HG02943 (cell line): ENCODE results near the gene MED14.
"Not testable (repeated sequence)": the region's sequence is repeated elsewhere in the genome, so short reads cannot be mapped to it uniquely, and the experiment has no call there.

Experiments used
- ATAC-seq: cut with Tn5 transposase; IDR thresholded peaks from one replicate; pipeline ENCODE4 v1.9.1; 2021; ENCODE audit warnings: mild to moderate bottlenecking, low read depth, moderate library complexity; ENCODE audit not compliant: unreplicated experiment

MED14 gene

DNA sequence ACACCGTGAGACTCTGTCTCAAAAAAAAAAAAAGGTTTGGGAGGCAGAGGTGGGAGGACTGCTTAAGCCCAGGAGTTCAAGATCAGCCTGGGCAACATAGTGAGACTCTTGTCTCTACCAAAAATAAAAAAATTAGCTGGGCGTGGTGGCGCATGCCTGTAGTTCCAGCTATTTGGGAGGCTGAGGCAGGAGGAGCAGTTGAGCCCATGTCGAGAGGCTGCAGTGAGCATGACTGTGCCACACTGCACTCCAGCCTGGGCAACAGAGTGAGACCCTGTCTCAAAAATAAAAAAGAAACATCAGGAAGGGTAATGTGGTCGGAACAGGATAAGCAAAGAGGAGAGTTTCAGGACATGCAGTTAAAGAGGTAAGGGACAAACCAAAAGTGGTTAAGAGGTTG is 2.8 kb downstream of the MED14 start:
- ATAC-seq = not testable (repeated sequence)

DNA sequence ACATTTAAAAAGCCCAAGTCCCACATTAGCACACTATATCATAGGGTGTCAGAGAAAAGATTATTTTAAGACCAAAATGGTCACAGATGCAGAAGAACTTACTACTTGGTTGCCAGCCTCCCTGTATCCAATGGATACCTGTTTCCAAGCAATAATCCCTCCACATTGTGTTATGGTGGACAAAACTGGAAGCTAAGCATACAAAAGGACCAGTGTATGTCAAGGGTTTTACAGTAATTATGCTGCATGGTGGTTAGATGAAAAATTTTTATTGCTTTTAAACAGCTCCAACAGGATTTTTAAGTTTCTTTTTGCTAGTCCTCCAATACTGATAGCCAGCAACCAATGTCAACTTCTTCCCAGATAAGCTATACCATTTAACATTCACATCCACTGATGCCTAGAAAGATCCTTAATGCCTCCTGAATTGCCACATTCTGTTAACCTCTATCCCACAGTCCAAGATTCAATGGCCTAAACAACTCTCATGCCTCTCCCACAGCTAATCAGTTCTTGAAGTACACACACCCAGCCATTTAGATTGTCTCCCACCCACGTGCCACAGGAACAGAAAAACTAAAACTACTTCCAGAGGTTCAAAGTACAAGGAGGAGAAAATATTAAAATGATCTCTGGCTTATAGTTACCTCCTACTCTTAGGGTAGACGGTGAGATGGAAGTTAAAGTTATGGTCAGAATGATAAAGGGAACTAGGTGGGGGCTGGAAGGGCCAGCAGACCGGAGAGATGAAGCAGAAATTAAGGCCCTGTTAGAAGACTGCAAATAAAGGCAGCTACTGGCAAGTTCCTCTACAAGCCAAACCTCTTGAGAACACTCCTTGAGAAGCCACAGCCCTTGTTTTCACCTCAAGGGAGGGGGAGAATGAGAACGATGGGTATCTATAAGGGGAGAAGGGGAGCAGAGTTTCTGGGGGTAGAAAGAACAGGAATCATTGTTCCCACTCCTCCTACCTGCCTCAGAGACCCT is 5.5 kb downstream of the MED14 start:
- no peak for ATAC-seq

DNA sequence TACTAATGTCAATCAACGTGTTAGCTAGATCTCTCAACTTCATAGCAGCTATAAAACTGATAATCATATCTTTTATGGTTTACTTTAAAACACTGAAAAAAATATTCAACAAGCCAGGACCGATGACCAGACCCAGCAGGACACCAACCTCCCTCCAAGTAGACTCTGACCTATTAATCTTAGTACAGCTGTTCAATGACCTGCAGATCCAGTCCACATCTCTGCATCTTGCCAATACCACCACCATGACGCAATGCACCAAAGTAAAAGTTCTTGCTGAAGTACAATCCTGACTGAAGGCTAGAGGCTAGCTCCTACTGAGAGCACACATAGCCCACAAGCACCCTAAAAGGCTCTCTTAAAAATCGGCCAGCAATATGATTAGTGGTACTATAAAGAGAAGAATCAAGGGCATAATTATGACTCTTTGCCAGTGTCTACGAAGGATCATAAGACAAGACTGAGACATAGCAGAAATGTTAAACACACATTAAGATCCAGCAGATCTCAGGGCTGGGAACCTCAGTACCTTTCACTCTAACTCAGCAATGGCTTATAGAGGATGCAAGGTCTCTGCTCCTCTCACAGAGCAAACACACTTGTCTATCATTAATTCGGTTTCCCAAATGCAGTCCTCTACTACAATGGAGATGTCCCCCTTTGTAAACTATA is 7.6 kb downstream of the MED14 start:
- no peak for ATAC-seq

DNA sequence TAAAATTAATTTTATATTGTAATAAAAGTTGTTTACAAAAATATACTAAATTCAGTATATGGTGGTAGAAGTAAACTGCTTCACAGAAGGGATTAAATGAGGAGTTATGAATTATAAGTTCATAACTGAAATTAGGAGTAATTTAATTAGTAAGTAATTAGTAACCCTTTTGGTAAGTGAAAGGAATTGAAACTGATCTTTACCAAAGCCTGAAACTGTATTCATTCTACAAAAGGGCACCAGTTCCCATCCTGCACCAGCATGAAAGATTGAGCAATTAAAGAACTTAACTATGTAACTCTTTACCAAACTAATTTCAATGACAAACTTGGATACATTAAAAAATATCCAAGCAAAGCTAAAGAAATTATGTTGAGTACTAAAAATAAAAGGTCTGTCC is 8.2 kb downstream of the MED14 start:
- ATAC-seq = no peak

DNA sequence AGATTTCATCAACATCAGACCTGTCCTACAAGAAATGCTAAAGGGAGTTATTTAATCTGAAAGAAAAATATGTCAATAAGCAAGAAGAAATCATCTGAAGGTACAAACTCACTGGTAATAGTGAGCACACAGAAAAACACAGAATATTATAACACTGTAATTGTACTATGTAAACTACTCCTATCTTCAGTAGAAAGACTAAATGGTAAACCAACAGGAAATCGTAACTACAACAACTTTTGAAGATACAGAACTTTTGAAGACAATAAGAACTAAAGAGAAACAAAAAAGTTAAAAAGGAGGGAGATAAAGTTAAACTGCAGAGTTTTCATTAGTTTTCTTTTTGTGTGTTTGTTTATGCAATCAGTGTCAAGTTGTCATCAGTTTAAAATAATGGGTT is 12.4 kb downstream of the MED14 start:
- ATAC-seq = no peak

DNA sequence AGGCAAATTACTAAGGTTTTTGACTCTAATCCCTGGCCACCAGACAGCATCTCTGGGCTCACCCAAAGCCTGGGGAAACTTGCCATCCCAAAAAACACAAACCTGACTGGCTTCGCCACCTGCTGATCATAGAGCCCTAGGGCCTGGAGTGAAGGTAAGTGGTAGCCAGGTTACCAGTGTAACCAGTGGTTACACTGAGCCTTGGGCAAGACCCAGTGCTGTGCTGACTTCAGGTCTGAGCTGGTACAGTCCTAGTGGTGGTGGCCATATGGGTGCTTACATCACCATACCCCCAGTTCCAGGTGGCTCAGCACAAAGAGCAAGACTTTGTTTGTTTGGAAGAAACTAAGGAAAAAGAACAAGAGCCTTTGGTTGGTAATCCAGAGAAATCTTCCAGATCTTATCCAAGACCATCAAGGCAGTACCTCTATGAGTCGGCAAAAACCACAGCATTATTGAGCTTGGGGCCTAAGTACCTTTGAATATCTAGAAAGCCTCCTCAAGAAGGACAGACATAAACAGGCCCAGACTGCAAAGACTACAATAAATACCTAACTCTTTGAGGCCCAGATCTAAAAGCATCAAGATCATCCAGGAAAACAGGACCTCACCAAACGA is 13.7 kb downstream of the MED14 start:
- no peak for ATAC-seq

DNA sequence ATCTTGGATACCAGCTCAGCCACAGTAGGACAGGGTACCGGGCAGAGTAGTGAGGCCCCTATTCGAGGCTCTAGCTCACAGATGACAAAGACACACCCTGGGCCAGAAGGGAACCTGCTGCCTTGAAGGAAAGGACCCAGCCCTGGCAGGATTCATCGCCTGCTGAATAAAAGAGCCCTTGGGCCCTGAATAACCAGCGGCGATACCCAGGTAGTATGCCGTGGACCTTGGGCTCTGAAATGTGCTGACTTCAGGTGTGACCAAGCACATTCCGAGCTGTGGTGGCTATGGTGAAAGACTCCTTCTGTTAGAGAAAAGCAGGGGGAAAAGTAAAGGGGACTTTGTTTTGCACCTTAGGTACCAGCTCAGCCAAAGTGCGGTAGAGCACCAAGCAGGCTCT is 14.6 kb downstream of the MED14 start:
- no peak for ATAC-seq

DNA sequence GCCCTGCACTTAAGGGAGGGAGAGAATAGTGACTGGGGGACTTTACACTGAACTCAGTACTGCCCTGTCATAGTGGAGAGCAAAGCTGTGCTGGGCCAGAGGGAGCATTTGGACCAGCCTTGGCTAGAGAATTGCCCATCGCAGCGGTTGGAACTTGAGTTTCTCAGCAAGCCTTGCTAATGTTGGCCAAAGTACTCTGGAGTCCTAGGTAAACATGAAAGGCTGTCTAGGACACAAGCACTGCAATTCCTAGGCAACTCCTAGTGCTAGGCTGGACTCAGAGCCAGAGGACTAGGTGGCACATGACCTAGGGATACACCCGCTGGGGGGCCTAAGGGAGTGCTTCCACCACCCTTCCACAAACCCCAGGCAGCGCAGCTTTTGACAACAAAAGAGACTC is 15.0 kb downstream of the MED14 start:
- no peak for ATAC-seq

DNA sequence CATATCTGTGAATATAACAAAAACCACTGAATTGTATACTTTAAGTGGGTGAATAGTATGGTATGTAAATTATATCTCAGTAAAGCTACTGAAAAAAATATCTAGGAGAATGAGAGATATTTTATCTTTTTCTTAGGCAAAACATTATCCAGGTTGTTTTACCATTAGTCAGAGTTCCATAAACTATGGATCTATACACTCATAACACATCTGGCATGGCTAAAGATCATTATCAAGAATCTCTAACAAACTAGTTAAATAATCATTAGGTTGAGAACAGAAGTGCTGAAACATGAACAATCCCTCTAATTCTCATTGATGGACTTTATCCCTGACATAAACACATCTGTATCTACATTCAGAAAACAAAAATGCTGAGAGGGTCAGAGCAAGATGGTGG is 15.6 kb downstream of the MED14 start:
- no peak for ATAC-seq

DNA sequence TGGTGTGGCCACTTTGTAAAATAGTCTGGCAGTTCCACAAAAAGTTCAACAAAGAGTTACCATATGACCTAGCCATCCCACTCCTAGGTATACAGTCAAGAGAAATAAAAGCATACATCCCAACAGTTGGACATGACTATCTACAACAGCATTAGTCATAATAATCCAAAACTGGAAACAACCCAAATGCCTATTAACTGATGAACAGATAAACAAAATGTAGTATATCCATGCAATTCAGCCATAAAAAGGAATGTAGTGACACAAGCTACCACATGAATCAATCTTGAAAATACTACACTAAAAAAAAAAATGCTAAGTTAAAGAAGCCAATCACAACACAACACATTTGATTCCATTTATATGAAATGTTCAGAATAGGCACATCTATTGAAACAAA is 16.1 kb downstream of the MED14 start:
- no peak for ATAC-seq

DNA sequence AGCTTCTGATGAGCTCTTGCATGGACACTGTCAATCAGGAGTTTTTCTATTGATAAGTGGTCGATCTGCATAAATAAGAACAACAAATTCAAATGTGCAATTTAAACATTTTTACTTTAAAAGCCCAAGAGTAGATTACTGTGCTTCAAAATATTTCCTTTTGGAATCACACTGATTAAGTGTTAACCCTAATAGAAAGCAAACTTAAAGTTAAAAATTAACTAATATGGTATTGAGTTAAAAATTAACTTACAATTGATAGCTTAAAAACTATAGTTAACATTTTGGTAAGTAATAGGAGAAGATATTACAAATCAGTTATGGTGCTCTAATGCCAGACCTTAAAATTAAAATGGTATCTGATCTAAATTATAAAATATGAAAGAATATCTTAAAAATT is 25.9 kb downstream of the MED14 start:
- no peak for ATAC-seq

DNA sequence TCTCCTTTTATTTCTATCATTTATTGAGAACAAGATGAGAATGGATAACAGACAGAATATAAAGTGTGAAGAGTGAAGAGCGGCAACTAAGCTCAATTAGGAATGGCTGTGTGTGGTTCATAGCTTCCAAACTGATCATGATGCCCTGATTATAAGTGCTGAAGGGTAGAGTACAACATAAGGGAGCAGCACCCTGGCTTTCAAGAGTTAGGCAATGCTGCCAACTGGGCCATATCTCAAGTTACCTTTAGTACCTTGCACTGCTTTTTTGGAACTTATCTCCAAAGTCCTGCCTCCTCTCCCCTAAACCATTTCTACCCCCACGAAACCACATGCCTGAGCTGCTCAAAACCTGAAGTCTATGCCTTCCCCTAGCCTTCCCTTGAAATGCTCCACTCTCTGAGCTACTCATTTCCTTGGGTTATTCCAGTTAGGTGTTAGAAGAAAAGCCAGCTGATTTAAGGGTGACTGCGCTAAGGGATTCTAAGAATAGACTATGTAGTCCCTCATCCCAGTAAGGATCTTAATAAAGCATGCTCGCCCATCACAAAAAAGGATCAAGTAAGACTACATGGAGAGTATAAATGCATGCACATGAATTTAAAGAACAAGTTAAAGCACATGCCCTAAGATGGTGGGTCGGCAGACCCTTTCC is 29.6 kb downstream of the MED14 start:
- no peak for ATAC-seq

DNA sequence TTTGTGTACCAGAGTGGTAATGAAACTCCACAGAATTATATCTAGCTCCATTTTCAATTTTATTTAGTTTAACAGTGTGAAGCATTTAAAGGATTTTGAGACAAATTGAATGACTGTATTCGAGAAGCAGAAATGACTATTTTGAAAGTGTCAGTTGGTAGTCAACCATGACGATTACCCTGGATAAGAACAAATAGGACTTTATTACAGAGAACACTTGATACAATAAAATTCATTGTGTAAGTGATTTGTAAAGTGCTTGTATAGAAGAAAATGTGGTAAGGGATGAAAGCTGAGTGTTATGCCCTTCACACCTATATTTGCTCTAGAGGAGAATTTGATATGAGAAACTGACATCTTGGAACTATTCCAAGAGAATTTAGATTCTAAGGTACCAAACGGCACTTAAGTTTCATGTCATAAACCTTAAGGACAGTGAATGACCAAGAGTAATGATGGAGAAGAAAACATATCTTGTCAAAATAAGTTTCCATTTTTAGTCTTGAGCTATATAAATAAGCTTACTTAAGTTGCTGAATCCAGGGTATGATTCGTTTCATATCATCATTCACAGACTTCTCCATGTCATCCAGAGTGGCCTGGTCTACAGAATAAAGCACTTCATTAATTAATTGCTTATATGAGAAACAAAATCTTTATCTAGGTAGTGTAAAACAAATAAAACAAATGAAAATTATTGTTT is 34.6 kb downstream of the MED14 start:
- no peak for ATAC-seq

DNA sequence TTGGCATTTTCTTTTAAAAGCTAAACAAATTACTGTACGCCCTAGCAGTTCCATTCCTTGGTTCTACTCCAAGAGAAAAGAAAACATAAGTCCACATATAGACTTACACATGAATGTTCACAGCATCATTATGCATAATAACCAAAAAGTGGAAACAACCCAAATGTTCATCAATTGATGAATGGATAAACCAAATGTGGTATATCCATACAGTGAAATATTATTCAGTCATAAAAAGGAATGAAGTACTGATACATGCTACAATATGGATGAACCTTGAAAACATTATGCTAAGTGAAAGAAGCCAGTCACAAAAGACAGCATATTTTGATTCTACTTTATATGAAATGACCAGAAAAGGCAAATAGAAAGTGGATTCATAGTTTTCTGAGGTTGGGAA is 36.5 kb downstream of the MED14 start:
- no peak for ATAC-seq

DNA sequence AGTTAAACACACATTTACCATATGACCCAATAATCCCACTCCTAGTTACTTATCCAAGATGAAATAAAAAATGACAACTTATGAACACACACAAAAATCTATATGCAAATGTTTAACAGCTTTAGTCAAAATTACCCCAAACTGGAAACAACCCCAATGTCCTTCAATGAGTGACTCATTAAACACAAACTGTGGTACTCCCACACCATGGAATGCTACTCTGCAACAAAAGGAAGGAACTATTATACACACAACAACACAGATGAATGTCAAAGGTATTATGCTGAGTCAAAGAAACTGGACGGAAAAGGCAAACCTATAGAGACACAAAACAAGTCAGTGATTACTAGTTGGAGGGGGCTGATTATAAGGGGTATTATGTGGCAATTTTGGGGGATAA is 40.5 kb downstream of the MED14 start:
- no peak for ATAC-seq

DNA sequence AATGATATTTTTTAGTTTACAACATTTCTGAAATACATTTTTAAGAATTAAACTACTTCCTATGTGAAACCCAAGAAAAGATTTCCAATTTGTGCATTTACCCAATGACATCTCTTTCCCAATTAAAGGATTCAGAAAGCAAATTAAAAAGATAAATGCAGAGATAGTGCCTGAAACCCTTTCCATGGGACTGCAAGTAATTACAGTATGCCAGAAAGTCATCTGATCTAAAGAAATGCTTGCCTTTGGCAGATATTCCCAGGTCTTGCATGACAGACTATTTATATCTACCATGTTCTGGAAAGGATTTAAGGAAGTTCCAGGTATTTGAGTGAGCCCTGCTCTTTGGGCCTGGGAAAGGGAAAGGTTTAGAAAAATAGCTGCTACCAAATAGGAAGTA is 46.4 kb downstream of the MED14 start:
- no peak for ATAC-seq

DNA sequence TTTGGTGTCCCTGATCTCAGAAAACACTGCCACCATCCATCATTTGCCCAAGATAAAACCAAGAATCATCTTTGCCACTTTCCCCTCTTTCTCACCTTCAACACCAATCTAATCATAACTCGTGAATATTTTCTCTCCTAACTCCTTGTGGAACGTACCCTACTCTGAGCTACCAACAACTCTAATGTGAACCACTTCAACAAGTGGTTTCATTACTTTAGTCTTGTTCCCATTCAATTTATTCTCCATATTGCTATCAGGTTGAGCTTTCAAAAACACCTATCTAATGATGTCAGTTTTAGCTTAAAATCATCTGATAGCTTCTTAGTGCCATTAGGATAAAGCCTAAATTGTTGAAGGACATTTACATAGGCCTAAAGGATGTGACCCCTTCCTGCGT is 48.2 kb downstream of the MED14 start:
- no peak for ATAC-seq

DNA sequence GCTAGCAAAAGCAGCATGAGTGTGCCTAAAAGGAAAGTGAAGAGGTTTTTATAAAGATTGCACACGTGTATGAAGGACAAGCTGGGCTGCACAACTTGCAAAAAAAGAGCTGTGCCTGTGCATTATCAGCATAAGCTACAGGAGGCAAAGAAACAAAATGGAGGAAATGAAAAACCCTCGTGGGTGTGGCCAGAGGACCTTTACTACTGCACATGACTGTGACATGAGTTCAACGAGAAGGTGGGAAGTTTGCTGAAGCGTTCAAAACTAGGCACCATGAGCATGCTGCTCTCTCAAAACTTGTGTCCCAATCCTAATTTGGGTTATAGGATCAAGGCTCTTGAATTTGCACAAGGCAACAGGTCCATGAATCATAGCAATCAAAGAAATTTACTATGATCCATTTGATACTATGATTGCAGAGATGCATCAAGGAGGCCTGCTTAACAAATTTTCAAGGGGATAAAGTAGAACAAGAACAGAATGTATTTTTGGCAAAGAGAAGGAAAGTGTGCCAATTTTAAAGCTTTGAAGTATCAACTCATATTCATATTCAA is 49.9 kb downstream of the MED14 start:
- ATAC-seq = no peak

DNA sequence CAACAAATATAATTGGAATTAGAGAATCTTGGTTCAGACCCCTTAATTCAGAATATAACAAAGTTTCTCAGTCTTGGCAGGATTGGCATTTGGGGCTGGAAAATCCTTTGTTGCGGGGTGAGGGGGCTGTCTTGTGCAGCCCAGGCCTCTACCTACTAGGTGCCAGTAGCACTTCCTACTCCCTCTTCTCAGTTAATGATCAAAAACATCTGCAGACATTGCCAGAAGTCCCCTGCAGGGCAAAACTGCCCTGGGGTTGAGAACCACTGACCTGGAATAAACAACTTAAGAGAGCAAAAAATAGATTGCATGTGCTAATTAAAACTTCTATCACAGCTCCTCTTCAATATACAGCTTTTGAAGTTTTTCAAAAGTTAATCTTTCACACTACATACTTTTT is 51.2 kb downstream of the MED14 start:
- ATAC-seq = no peak

DNA sequence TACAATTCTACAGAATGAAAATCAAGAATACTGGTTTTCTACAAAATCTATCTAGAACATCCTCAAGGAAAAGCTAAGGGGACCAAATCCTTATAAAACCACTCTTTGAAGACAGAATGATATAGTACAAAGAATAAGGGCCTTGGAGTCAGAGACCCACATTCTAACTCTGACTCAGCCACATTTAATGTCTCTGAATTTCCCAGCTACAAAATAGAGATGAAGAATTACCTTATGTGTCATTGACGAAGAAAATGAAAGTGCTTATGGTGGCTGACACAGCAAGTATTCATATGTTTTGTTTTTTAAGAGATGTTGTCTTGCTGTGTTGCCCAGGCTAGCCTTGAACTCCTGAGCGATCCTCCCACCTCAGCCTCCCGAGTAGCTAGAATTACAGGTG is 52.1 kb downstream of the MED14 start:
- no peak for ATAC-seq
